CD4-positive, alpha-beta T cell treated with Interleukin-17A for 1 hour (primary cell): ENCODE measurements around the gene SRRT.

Experiments used
- DNase-seq: peaks from one replicate; pipeline ENCODE4 v3.0.0-alpha.2; 2020

SRRT gene

DNA sequence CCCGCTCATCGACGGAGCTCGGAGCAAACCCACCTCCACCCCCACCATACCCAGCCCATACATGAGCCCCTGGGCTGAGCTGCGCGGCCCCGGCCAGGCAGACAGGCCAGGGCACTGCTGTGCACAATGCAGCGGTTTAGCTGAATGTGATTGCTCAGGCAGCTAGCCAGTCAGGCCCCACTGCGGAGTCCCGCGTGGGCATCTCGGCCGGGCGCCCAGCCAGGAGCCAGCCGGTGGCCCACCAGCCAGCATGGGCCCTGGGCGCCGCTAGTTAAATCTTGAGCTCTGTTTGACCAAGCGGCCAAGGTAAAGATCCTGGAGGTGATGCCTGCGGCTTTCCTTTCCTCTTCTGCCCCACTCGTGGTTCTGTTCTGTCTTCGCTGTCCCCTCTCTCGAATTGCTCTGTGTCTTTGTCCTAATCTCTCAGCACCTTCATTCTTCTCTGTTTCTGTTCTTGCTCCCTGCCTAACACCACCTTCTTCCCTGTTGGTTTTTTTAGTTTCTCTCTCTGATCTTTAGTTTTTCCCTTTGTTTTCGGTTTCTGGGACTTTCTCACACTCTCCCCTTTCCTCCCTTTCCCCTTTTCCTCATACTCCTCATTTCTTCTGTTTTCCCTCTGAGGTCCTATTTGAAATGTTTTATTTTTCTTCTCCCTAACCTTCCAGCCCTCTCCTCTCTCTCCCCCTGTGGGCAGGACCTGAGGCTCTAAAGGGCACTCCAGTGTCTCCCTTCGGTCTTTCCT lies 8.1 kb downstream of the SRRT start:
- no peak for DNase-seq

DNA sequence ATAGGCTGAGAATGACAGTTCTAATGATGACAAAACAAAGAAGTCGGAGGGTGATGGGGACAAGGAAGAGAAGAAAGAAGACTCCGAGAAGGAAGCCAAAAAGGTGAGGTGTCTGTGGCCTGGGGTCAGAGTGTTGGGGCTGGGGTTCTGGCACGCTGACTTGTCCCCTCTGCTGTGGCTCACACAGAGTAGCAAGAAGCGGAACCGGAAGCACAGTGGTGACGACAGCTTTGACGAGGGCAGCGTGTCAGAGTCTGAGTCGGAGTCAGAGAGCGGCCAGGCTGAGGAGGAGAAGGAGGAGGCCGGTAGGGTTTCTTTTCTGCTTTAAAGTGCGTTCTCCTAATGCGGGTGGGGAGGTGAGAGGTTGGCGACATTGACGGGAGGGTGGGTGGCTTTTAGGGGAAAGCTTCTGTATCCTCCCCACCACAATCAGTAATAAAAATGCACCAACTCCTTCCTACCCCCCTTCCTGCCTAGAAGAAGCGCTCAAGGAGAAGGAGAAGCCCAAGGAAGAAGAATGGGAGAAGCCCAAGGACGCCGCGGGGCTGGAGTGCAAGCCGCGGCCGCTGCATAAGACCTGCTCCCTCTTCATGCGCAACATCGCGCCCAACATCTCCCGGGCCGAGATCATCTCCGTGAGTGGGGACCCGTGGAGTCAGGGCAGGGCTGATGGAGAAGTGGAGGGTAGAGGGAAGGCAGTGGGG lies 10.0 kb downstream of the SRRT start:
- DNase-seq, result peak; percentile 81

DNA sequence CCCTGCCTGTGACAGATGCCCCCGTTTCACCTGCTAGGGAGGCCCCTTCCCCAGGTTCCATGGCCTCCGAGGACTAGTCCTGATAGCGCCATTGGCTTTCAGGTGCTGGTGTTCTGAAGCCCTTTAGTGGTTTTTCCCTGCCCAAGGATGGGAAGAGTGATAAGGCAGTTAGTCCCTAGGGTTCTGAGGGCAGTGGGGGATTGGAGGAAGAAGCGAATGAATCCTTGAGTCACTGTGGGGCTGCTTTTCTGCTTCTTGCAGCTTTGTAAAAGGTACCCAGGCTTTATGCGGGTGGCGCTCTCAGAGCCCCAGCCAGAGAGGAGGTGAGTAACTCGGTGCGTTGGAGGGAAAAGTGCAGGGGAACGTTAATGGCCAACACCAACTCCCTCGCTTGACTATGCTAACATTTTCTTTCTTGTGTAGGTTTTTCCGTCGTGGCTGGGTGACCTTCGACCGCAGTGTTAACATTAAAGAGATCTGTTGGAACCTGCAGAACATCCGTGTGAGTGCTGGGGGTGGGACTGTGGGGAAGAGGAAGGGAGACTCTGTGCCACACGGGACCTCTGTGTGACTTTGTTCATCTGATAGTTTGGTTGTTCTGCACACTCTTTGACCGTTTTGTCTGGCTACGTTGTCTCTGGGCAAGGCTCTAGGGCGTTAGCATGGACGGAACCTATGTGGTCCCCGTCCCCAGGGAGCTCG lies 10.7 kb downstream of the SRRT start:
- no peak for DNase-seq

DNA sequence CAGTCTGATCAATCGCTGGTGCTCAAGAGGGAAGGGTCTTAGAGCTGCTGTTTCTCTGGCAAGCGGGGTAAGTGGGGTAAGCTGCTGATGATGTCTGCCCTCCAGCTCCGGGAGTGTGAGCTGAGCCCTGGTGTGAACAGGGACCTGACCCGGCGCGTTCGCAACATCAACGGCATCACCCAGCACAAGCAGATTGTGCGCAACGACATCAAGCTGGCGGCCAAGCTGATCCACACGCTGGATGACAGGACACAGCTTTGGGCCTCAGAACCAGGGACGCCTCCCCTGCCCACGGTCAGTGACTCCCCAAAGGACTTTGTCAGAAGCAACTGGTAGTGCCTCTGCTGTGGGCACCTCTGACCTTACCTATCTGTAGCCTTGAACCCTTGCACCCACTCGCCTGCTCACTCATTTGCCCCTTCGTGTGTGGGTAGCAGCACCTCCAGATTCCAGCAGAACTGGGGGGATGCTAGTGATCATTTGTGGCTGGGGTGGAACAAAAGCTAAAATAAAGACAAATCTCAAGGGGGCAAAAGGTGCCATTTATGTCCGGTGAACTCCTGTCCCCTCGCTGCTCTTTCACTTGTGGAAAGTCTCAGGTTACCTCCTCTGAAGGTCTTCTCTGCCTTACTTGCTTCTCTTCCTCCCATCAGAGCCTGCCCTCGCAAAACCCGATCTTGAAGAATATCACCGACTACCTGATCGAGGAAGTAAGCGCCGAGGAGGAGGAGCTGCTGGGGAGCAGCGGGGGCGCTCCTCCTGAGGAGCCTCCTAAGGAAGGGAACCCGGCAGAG lies 11.4 kb downstream of the SRRT start:
- no peak for DNase-seq

- DNase-seq, result peak; percentile 40
These were observed 12.1 kb downstream of the SRRT start for GRCh38 chr7:100886936-100887515.

DNA sequence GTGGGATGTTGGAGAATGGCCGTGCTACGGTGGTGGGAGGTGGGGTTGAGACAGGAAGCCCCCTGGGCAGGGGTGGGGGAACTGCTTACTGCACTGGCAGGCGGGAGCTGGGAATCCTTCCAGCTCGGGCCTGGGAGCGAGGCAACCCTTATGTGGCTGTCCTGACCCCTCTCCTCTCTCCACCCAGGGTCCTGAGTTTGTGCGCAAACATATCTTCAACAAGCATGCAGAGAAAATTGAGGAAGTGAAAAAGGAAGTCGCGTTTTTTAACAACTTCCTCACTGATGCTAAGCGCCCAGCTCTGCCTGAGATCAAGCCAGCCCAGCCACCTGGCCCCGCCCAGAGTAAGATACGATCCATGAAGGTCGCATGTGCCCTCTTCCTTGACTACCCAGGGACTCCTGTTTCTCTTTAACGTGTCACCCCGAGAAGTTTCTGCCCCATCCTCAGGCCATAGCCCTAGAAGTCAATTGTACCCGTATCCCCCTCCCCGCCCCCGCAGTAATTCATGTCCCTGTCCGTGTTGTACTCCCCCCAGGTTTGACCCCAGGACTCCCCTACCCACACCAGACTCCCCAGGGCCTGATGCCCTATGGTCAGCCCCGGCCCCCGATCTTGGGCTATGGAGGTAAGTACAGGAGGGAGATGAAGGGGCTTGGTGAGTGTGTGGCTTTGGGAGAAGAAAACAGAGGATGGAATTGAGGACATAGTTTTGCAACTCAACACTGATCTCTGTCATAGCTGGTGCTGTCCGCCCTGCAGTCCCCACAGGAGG lies 12.8 kb downstream of the SRRT start:
- peak; percentile 78 for DNase-seq

GRCh38 chr7:100888291-100888987 lies 13.5 kb downstream of the SRRT start:
- DNase-seq, result no peak

GRCh38 chr7:100888988-100889750 lies 14.3 kb downstream of the SRRT start, which contains the start of gene UFSP1:
TSS of gene UFSP1 (minus strand) at chr7:100889715. CDS start at chr7:100889271, 444 bp downstream.
- no peak for DNase-seq

DNA sequence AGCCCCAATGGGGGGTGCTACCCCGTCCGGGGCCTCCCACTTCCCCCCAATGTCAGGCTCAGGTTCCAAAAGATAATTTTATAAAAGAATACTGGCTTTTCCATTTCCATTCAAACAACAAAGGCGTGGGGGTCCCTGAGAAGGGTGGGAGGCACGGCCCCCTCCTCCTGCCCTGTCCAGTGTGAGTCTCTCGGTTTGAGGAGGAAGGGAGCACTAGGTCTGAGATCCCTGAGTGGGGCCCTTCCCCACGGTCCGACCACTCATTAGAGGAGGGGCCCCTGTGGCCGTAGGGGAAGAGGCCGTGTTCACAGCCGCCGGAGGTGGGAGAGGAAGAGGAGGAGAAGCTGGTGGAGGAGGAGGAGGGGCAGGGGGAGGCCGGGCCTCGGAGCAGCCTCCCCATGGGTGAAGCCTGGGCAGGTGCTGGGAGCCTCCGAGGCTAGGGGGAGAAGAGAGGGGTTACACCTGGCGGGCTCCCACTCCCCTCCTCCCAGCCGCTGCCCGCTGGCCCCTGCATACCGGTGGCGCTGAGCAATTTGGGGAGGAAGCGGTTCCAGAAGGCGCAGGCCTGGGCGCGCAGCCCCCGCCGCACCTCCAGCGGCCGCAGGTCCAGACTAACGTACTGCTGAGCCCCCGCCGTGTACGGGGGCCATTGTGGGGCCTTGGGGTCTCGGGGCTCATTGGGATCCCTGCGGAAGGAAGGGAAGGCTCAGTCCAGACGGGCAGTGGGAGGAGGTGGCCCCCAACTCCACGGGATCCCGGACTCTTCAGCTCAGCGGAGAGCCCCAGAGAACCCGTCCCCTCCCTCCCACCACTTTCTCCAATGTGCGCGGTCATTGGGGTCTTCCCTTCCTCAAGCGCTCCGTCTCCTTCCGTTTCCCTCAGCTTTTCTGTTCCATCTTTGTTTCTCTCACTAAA lies 16.0 kb downstream of the SRRT start:
- DNase-seq, result no peak

DNA sequence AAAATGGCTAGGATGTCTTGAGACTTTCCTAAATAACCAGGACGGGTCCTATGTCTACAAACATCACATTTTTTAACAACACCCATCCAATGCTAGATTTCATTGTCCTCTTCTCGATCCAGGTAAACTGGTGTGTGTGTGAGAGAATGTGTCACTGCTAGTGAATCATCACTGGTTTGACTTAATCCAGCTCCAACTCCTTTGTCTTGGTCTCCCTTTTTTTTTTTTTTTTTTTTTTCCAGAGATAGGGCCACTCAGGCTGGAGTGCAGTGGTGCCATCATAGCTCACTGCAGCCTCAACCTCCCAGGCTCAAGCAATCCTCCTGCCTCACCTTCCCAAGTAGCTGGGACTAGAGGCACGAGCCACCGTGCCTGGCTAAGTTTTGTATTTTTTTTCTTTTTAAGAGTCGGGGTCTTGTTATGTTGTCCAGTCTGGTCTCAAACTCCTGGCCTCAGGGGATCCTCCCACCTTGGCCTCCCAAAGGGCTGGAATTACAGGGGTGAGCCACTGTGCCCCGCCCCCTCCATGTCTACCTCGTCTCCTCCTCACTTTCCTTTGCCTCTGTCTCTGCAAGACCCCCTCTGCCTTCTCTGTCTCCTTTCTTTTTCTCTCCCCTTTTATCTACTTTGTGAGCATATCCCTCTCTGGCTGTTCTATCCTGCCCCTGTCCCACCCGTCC lies 16.8 kb downstream of the SRRT start:
- no peak for DNase-seq

DNA sequence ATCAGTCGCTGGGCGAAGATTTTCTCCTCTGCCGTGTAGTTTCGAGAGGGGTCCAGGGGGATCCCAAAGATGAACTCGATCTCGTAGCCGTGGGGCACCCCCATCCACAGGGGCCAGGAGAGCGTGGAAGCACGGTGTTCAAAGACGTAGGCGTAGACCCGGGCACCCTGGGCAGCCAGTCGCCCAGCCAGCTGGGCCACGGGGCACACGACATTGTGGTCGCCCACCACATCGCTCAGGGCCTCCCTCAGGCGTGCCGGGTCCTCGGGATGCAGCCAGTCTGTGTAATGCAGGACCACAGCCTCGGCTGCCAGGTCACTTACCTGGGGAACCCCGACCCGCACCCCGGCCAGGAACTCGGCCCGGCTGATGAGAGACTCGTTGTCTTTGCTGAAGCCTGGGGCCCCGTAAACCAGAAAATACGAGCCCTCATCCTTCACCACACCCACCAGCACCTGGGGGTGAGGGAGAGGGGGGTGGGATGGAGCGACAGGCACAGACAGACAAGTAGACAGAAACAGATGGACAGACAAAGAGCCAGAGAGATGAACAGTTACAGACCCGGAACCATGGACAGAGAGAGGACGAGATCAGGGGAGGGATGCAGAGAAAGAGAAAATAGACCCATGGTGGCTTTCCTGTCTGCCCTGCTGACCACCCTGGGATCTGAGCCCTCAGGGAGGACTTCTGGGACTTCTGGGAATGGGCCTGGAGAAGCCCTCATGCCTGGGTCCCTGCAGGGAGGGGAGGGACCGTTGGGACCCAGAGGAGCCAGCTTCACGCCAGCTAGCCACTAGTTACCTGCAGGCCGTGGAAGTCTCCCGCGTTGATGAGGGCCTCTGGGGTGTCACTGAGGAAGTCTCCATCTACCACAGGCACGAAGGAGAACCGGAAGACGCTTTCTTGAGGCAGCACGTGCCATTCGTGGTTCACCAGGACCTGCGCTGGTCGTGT lies 17.7 kb downstream of the SRRT start:
- no peak for DNase-seq

DNA sequence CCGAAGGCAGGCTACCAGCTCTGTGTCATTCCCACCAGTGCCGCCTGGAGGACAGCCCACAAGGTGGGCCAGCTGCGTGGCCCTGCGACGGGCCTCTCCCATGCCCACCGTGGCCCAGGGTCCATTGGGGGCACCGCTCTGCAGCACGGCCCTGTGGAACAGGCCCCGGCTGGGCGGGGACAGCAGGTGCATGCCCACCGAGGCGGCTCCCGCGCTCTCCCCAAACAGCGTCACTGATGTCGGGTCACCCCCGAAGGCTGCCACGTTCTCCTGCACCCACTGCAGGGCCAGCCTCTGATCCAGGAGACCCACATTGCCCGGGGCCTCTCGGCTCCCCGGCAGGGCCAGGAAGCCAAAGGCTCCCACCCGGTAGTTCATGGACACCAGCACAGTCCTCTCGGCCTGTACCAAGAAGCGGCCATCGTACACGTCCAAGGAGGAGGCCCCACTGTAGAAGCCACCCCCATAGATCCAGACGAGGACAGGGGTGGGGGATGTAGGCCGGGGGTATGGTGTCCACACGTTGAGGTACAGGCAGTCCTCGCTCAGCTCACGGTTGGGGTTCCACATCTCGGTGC lies 18.5 kb downstream of the SRRT start:
- DNase-seq, result no peak

- no peak for DNase-seq
These were observed 19.2 kb downstream of the SRRT start for GRCh38 chr7:100893910-100894721.

DNA sequence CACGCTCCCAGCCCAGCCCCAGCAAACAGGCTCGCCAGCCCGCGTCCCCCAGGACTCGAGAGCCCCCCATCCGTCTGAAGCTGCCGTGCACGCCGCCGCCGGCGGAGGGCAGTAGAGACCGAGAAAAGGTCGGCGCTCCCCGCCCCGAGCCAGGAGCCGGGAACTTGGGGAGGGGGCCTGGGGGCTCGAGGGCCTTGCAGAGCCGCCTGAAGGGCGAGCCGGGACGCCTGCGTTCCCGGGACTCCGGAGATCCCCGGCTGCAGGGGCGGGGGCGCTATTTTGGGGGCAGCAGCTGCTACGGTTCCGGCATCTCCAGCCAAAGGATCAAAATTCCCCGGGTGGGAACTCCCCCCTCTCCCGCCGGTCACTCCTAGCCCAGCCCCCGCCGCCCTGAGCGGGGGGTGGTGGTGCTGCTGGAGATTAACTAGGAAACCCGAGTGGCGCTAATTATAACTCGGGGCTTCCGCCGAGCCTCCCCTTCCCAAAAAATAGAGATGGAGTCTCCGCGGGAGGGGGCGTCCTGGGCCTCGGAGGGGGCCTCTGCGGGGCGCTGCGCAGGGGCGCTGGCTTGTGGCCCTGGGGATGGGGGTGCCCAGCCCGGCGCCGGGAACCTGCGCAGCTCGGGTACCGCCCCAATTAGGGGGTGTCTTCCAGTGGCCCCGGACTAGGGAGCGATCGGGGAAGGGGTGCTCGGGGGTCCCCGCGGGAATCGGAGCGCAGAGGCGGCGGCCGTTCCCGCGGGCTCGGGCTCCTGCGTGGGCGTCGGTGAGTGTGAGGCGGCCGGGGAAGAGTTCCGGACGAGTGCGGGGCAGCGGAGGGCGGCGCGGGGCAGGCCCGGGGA lies 20.2 kb downstream of the SRRT start:
- DNase-seq, result peak; percentile 58

GRCh38 chr7:100895701-100895955 lies 20.7 kb downstream of the SRRT start, which contains the start of gene ACHE:
TSS of gene ACHE (minus strand) at chr7:100895888. CDS start at chr7:100894232, 1,656 bp downstream.
- no peak for DNase-seq
